SK-N-SH (cell line): ENCODE measurements around the gene JOSD1. TPM values are rescaled to one million over a fixed set of nuclear protein-coding genes. Genes with fewer than 3 reads are reported as not detected.

Experiments
- CTCF ChIA-PET: fragments of 300-600, 350-600 bp; formaldehyde crosslinking; extraction: SDS; loops from one replicate; lab custom pipeline; 2021; lab: Yijun Ruan, JAX
- POLR2A ChIA-PET: fragments of 350-600 bp; sonication (Branson Sonifier 250); formaldehyde crosslinking; extraction: SDS; loops from one replicate; lab custom pipeline; 2020; ENCODE audit warnings: antibody characterized with exemption, inconsistent platforms; lab: Yijun Ruan, JAX
- DNase-seq: peaks from one replicate; pipeline ENCODE4 v3.0.0; 2012
- H2AFZ ChIP-seq: fragments of 200-600 bp; sonication (generic); 2 replicates; pipeline ENCODE4 v1.8.1; 2016; ENCODE audit warnings: antibody characterized with exemption, mild to moderate bottlenecking, low read depth
- H3F3A ChIP-seq: fragments of 200-600 bp; sonication (generic); replicated peaks from 2 replicates; pipeline ENCODE3; 2016; ENCODE audit warnings: antibody characterized with exemption, mild to moderate bottlenecking; ENCODE audit not compliant: insufficient read depth
- H3K27ac ChIP-seq, 2 experiments: fragments of 200-500 bp in 1 of 2; fragments of 200-600 bp in 1 of 2; sonication (Bioruptor generic) in 1 of 2; sonication (generic), shearing (Covaris generic) in 1 of 2; 2 replicates each; pipeline versions ENCODE4 v1.5.1 to v1.6.1; 2014 to 2016; ENCODE audit warnings: low read depth in 2 of 2, inconsistent platforms in 1 of 2, low read length in 1 of 2, mild to moderate bottlenecking in 1 of 2, mixed read lengths in 1 of 2
- H3K27me3 ChIP-seq: fragments of 200-600 bp; sonication (generic), shearing (Covaris generic); 2 replicates; pipeline ENCODE4 v1.6.1; 2016; ENCODE audit warnings: mixed run types; ENCODE audit not compliant: insufficient read depth
- H3K36me3 ChIP-seq, 2 experiments: fragments of 200-500 bp in 1 of 2; fragments of 200-600 bp in 1 of 2; sonication (Bioruptor generic) in 1 of 2; sonication (generic) in 1 of 2; replicated peaks in 1 of 2; 2 replicates each; pipeline versions ENCODE3 to v1.5.1; 2014 to 2016; ENCODE audit warnings: low read length in 1 of 2, mild to moderate bottlenecking in 1 of 2; ENCODE audit not compliant: insufficient read depth in 2 of 2, control insufficient read depth in 1 of 2
- H3K4me1 ChIP-seq, 2 experiments: fragments of 200-500 bp in 1 of 2; fragments of 200-600 bp in 1 of 2; sonication (Bioruptor generic) in 1 of 2; sonication (generic), shearing (Covaris generic) in 1 of 2; 2 replicates each; pipeline versions ENCODE4 v1.5.1 to v1.6.1; 2014 to 2016; ENCODE audit warnings: low read depth in 1 of 2, low read length in 1 of 2, mixed run types in 1 of 2; ENCODE audit not compliant: insufficient read depth in 2 of 2, control insufficient read depth in 1 of 2
- H3K4me2 ChIP-seq: fragments of 200-600 bp; sonication (generic), shearing (Covaris generic); 2 replicates; pipeline ENCODE4 v1.6.1; 2017; ENCODE audit warnings: mixed run types
- H3K4me3 ChIP-seq, 2 experiments: fragments of 200-500 bp in 1 of 2; fragments of 200-600 bp in 1 of 2; sonication (Bioruptor generic) in 1 of 2; sonication (generic), shearing (Covaris generic) in 1 of 2; 2 replicates each; pipeline versions ENCODE4 v1.5.1 to v1.8.1; 2014 to 2016; ENCODE audit warnings: low read depth in 2 of 2, inconsistent platforms in 1 of 2, low read length in 1 of 2, mild to moderate bottlenecking in 1 of 2, mixed read lengths in 1 of 2, moderate library complexity in 1 of 2
- H3K79me2 ChIP-seq: fragments of 200-600 bp; sonication (generic); 2 replicates; pipeline ENCODE4 v1.8.1; 2017; ENCODE audit warnings: mild to moderate bottlenecking; ENCODE audit not compliant: insufficient read depth
- H3K9ac ChIP-seq: fragments of 200-600 bp; sonication (generic); 2 replicates; pipeline ENCODE4 v1.6.1; 2017; ENCODE audit warnings: mixed run types
- H3K9me2 ChIP-seq: fragments of 200-600 bp; sonication (generic); 2 replicates; pipeline ENCODE4 v1.6.1; 2017; ENCODE audit warnings: mixed run types
- H3K9me3 ChIP-seq: fragments of 200-600 bp; sonication (generic); 2 replicates; pipeline ENCODE4 v1.6.1; 2017; ENCODE audit warnings: mixed run types, mild to moderate bottlenecking, moderate library complexity
- H4K20me1 ChIP-seq: fragments of 200-600 bp; sonication (generic); 2 replicates; pipeline ENCODE4 v1.6.1; 2017; ENCODE audit warnings: mild to moderate bottlenecking, mixed run types; ENCODE audit not compliant: insufficient read depth
- EP300 ChIP-seq, 2 experiments: IDR thresholded peaks; 2 replicates each; pipeline versions ENCODE4 v1.4.0 to v1.6.1; 2012; ENCODE audit warnings: borderline replicate concordance in 1 of 2, low read depth in 1 of 2, low read length in 1 of 2
- EZH2phosphoT487 ChIP-seq: fragments of 200-600 bp; sonication (generic); IDR thresholded peaks from 2 replicates; pipeline ENCODE4 v1.6.1; 2017; ENCODE audit warnings: low read depth, mixed run types, mild to moderate bottlenecking, antibody characterized with exemption, moderate library complexity, borderline replicate concordance
- FOXM1 ChIP-seq: IDR thresholded peaks from 2 replicates; pipeline ENCODE4 v1.4.0; 2012; ENCODE audit warnings: low read depth, mild to moderate bottlenecking
- IRF3 ChIP-seq: fragments of 150-350 bp; IDR thresholded peaks from 2 replicates; pipeline ENCODE4 v1.6.1; 2016; ENCODE audit warnings: mild to moderate bottlenecking, low read depth, low read length
- JUND ChIP-seq: IDR thresholded peaks from 2 replicates; pipeline ENCODE4 v1.4.0; 2012
- MAX ChIP-seq: IDR thresholded peaks from 2 replicates; pipeline ENCODE4 v1.4.0; 2012; ENCODE audit warnings: low read depth
- MXI1 ChIP-seq: IDR thresholded peaks from 2 replicates; pipeline ENCODE4 v1.6.1; 2012; ENCODE audit warnings: mild to moderate bottlenecking, low read depth, low read length, improper control_type of control experiment
- NFIC ChIP-seq: IDR thresholded peaks from 2 replicates; pipeline ENCODE4 v1.4.0; 2012; ENCODE audit warnings: borderline replicate concordance
- NRF1 ChIP-seq: IDR thresholded peaks from 2 replicates; pipeline ENCODE4 v1.6.1; 2012; ENCODE audit warnings: low read depth, mild to moderate bottlenecking, low read length
- PBX3 ChIP-seq: IDR thresholded peaks from 2 replicates; pipeline ENCODE4; 2012
- POLR2AphosphoS5 ChIP-seq: IDR thresholded peaks from 2 replicates; pipeline ENCODE4 v1.6.1; 2012; ENCODE audit warnings: low read depth, low read length
- RAD21 ChIP-seq: IDR thresholded peaks from 2 replicates; pipeline ENCODE4 v1.6.1; 2012; ENCODE audit warnings: mild to moderate bottlenecking, low read length
- RCOR1 ChIP-seq: fragments of 150-350 bp; IDR thresholded peaks from 2 replicates; pipeline ENCODE4 v1.6.1; 2017; ENCODE audit warnings: antibody characterized with exemption, low read length
- RFX5 ChIP-seq: IDR thresholded peaks from 2 replicates; pipeline ENCODE4 v1.6.1; 2012; ENCODE audit warnings: mild to moderate bottlenecking, improper control_type of control experiment, low read length
- SIN3A ChIP-seq: IDR thresholded peaks from 2 replicates; pipeline ENCODE4 v1.6.1; 2012; ENCODE audit warnings: low read depth, mild to moderate bottlenecking, low read length, moderate library complexity, borderline replicate concordance
- USF1 ChIP-seq: IDR thresholded peaks from 2 replicates; pipeline ENCODE4 v1.4.0; 2012; ENCODE audit warnings: low read depth, borderline replicate concordance
- USF2 ChIP-seq: fragments of 150-350 bp; IDR thresholded peaks from 2 replicates; pipeline ENCODE4 v1.6.1; 2017; ENCODE audit warnings: antibody characterized with exemption, low read length, low read depth, borderline replicate concordance
- WGBS: methylation state at CpG from one replicate; pipeline ENCODE4 v1.1.6; 2017; ENCODE audit warnings: low lambda C conversion rate; 5-methylcytosine and 5-hydroxymethylcytosine counted together
- polyA plus RNA-seq, 3 experiments: library from polyadenylated mRNA; depleted of rRNA; stranded (reverse); fragments of >200 nt; gene quantifications; 2 replicates each; pipeline ENCODE4 v1.2.3, GENCODE V29; 2012

JOSD1 gene
- polyA plus RNA-seq, 1 of the 3 experiments (the other 2 are of a cell fraction): 17.8 TPM

GRCh38 chr22:38735126-38735464, 34.4 kb upstream of the JOSD1 start:
- H3K9me3 ChIP-seq: no peaks in the 10 kb centered on the region
- WGBS: no CpG with 5 or more reads among the region's 7 CpGs
- H3K9me2 ChIP-seq: no peaks in the 10 kb centered on the region
- H3K36me3 ChIP-seq: peaks cover 0 to 13% of the 10 kb centered on the region in 2 experiments
- no peak overlapping the region for H2AFZ ChIP-seq
- no peak for DNase-seq
- no peaks in the 10 kb centered on the region; a peak in 1 of 4 replicates for H3K4me1 ChIP-seq
- H3K4me3 ChIP-seq: no peak overlapping the region
- H3K27ac ChIP-seq: no peak overlapping the region
- ChIA-PET POLR2A (no interaction called here), CTCF (interaction anchor here (1.0 to 1.3 kb wide), 2 partner anchors 28 to 31 kb away, joined by 3 read pairs; no protein-coding TSS in a partner anchor)
- no peaks in the 10 kb centered on the region for H3K79me2 ChIP-seq
- no peak overlapping the region for H3K9ac ChIP-seq
- TF ChIP-seq PBX3: no peak
- no peak for TF ChIP-seq RFX5
- no peak for TF ChIP-seq NRF1
- no peak for TF ChIP-seq FOXM1
- TF ChIP-seq USF1: no peak
- TF ChIP-seq NFIC: no peak
- no peak for TF ChIP-seq POLR2AphosphoS5
- no peak for TF ChIP-seq RAD21
- H3K4me2 ChIP-seq: no peak overlapping the region
- no peaks in the 10 kb centered on the region for H3K27me3 ChIP-seq
- H3F3A ChIP-seq: no peaks in the 10 kb centered on the region
- no peaks in the 10 kb centered on the region for H4K20me1 ChIP-seq

- Histone ChIP-seq H3K9ac (no peak overlapping the region), H3K4me3 (no peak overlapping the region), H3K27ac (no peak overlapping the region), H3F3A (no peaks in the 10 kb centered on the region), H4K20me1 (no peaks in the 10 kb centered on the region), H3K4me2 (no peak overlapping the region), H3K9me2 (no peaks in the 10 kb centered on the region), H3K4me1 (no peaks in the 10 kb centered on the region; a peak in 1 of 4 replicates), H3K9me3 (no peaks in the 10 kb centered on the region), H2AFZ (no peak overlapping the region), H3K36me3 (peaks cover 0 to 15% of the 10 kb centered on the region in 2 experiments), H3K27me3 (no peaks in the 10 kb centered on the region), H3K79me2 (no peaks in the 10 kb centered on the region)
- ChIA-PET POLR2A (no interaction called here), CTCF (interaction anchor here (0.6 to 2.2 kb wide), 6 partner anchors 9 to 34 kb away, joined by 3 to 7 read pairs (median 4); no protein-coding TSS in a partner anchor)
- WGBS: 80% methylated on average over 1 of the region's 13 CpGs
- DNase-seq: no peak
- no peak for TF ChIP-seq EZH2phosphoT487
- TF ChIP-seq MAX: no peak
- no peak for TF ChIP-seq JUND
- TF ChIP-seq PBX3: no peak
- no peak for TF ChIP-seq IRF3
- no peak for TF ChIP-seq RAD21
- TF ChIP-seq RCOR1: no peak
- no peak for TF ChIP-seq RFX5
- no peak for TF ChIP-seq NRF1
- TF ChIP-seq MXI1: no peak
- no peak for TF ChIP-seq EP300 (IDR thresholded peaks at IDR 0.05; ENCODE audit: borderline replicate concordance in 1 of 2, low read depth in 1 of 2, low read length in 1 of 2)
- TF ChIP-seq USF2: no peak
- TF ChIP-seq SIN3A: no peak
These were observed 33.8 kb upstream of the JOSD1 start for GRCh38 chr22:38734421-38735100.
